HG02870 (cell line): ENCODE measurements around the gene MANEAL.

Source experiments
- ATAC-seq: cut with Tn5 transposase; IDR thresholded peaks from one replicate; pipeline ENCODE4 v1.9.1; 2021; ENCODE audit warnings: mild to moderate bottlenecking, moderate library complexity; ENCODE audit not compliant: unreplicated experiment

The MANEAL gene

DNA sequence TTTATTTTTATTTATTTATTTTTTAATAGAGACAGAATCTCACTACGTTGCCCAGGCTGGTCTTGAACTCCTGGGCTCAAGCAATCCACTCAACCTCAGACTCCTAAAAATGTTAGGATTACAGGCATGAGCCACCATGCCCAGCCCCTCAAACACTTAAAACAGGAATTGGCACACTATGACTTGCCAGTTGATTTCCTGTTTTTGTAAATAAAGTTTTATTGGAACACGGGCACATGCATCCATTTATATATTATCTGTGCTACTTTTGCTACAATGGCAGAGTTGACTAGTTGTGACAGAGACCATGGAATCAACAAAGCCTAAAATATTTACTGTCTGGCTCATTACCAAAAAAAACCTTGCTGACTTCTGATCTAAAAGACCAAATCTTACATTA is 30.4 kb downstream of the MANEAL start:
- no peak for ATAC-seq

GRCh38 chr1:37825506-37825905 is 31.9 kb downstream of the MANEAL start:
- no peak for ATAC-seq

DNA sequence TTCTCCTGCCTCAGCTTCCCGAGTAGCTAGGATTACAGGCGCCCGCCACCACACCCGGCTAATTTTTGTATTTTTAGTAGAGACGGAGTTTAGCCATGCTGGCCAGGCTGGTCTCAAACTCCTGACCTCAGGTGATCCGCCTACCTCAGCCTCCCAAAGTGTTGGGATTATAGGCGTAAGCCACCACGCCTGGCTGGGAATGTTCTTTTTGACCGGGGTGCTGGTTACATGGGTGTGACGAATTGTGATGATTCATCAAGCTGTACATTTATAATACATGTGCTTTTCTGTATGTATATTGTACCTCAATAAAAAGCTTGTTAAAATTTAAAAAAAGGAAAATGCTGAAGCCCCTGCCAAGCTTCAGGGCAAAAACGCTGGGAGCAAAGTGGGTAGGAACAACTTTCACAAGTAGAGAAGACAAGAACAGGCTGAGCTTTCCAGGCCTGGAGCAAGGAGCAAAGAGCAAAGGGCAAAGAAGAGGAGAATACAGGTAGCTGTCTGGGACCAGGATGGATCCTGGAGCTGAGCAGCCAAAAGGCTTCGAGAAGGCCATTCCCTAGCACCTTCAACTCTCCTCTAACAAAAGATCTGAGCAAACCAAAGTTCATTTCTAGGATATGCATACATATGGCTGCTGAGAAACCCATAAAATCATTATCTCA is 34.9 kb downstream of the MANEAL start:
- no peak for ATAC-seq

DNA sequence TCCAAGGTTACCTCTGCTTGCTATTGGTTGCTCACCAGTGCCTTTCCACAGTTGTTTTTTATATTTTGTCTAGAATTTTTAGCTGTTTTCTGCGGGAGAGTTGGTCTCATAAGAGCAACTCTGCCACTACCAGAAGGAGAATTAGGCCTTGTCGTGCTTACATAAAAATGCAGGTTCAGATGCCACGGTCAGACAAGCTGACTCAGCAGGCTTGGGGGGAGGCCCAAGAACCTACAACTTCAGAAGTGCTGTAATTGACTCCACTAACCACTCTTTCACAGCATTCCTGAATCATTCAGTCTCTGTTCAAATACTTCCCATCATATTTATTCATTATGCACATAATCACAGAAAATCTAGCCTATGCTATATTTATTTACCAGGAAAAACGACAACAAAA is 37.5 kb downstream of the MANEAL start:
- ATAC-seq: no peak

- no peak for ATAC-seq
These were observed 38.2 kb downstream of the MANEAL start for GRCh38 chr1:37831809-37832208.

DNA sequence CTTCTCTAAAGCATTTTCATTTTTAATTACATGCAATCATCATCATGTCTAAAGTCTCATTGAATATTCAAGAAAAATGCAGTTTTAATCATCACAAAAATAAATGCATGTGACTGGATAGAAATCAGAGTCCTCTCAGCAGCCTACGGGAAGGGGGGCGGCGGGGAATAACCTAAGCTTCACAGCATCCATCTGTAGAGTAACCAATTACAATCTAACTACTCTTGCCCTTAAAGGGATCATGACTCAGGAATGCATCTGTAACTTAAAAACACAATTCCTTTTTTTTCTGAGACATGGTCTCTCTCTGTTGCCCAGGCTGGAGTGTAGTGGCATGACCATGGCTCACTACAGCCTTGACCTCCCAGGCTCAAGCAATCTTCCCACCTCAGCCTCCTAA is 43.1 kb downstream of the MANEAL start:
- ATAC-seq: no peak

- ATAC-seq: no peak
These were observed 46.0 kb downstream of the MANEAL start for GRCh38 chr1:37839676-37840075.

GRCh38 chr1:37840711-37841110 is 47.1 kb downstream of the MANEAL start:
- no peak for ATAC-seq

- ATAC-seq: no peak
These were observed 48.0 kb downstream of the MANEAL start for GRCh38 chr1:37841652-37842051.

GRCh38 chr1:37844536-37844935 is 50.9 kb downstream of the MANEAL start:
- no peak for ATAC-seq

DNA sequence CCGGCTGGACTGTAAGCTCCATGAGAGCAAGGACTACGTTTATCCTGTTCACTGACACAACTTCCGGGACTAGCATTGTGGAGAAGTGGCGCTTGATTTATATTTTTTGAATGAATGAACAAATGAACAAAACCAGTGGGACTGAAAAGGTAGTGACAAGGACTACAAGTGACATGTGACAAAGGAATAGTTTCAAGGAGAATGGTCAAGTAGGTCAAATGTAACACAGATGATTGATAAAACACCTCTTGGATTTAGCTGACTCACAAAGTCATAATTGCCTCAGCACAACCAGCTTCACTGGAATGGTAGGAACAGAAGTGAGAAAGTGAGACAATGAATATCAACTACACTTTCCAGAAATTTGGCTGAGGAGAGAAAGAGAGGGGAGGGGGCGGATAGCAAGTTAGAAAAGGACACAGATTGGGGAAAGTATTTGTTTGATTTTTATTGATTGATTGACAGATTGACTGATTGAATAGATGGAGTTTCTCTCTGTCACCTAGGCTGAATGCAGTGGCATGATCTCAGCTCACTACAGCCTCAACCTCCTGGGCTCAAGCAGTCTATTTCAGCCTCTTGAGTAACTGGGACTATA is 51.5 kb downstream of the MANEAL start:
- ATAC-seq: no peak

- no peak for ATAC-seq
These were observed 52.1 kb downstream of the MANEAL start for GRCh38 chr1:37845786-37846185.

- ATAC-seq: no peak
These were observed 53.1 kb downstream of the MANEAL start for GRCh38 chr1:37846647-37847339.

DNA sequence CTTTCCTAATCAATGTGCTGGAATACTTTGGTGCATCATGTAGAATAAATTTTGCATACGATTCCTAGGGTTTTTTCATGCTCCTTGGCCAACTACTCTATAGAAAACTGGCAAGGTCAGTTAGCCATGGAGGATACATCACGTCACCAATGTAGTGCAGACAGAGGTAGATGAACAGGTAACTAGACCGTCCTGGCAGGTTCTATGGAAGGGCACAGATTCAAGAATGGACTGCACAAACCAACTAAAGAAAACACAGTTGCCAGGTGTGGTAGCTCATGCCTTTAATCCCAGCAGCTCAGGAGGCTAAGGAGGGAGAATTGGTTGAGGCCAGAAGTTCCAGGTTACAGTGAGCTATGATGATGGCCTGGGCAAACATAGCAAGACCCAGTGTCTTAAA is 55.8 kb downstream of the MANEAL start:
- no peak for ATAC-seq

- ATAC-seq: no peak
These were observed 56.8 kb downstream of the MANEAL start for GRCh38 chr1:37850352-37850955.
